Sciatic nerve (tissue), 2 donors: ENCODE results near the gene ZBTB32. TPM values are rescaled to one million over a fixed set of nuclear protein-coding genes. Genes with fewer than 3 reads are reported as not detected.
A peak's percentile ranks its signal among the peaks of the same experiment; 100 is the strongest.
"Not testable (repeated sequence)": the region's sequence is repeated elsewhere in the genome, so short reads cannot be mapped to it uniquely, and the experiment has no call there.

Experiments used
- ATAC-seq: fragments of 200-7000 bp; cut with Tn5 transposase; one replicate; pipeline ENCODE4 v1.9.1; 2020; ENCODE audit warnings: mild to moderate bottlenecking, moderate library complexity
- DNase-seq: peaks from one replicate; pipeline ENCODE4 v3.0.0-alpha.2; 2020; ENCODE audit warnings: low spot score
- intact Hi-C: fragments of 100-400 bp; cut with DNase I; formaldehyde crosslinking; loops from one replicate; pipeline ENCODE4 v1.14.2; 2022
- total RNA-seq: library from RNA; stranded (reverse); fragmentation: NEBNext Ultra II Directional; extraction: Animal tissue kit (Norgen Biotek cat#: 25700); gene quantifications from one replicate; pipeline ENCODE4 v1.2.1, GENCODE V29; 2021
- donor health status: DM: no; HTN: no; CAD: no.
- donor health status: DM: no; HTN: no; CAD: no.

ZBTB32 gene, protein sequence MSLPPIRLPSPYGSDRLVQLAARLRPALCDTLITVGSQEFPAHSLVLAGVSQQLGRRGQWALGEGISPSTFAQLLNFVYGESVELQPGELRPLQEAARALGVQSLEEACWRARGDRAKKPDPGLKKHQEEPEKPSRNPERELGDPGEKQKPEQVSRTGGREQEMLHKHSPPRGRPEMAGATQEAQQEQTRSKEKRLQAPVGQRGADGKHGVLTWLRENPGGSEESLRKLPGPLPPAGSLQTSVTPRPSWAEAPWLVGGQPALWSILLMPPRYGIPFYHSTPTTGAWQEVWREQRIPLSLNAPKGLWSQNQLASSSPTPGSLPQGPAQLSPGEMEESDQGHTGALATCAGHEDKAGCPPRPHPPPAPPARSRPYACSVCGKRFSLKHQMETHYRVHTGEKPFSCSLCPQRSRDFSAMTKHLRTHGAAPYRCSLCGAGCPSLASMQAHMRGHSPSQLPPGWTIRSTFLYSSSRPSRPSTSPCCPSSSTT
- total RNA-seq, result 0.18 TPM

DNA sequence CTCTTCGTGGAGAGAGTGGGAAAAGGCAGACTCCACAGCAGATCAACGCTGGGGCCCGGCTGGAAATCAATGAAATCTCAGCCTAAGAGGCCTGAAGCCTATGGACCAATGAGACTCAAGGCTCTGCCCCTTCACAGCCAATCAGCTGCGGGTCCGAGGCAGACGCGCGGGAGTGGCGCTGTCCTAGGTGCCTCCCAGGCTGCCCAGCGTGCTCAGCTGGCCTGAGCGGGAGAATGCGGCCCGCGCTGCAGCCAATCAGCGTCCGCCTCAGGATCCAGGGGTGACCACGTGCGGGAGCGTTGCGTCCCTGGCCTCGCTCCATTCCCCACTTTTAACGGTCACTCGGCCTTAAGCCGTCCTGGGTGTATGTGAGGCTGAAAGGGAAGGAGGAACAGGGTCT lies at the start of gene ZBTB32:
Gene ZBTB32, plus strand, starts transcription at position 341 of the 400 bp plus-strand sequence. CDS start 10,069 bp downstream, outside the sequence.
- DNase-seq, result no peak
- no peak for ATAC-seq
- intact Hi-C loops, result no loop called here

DNA sequence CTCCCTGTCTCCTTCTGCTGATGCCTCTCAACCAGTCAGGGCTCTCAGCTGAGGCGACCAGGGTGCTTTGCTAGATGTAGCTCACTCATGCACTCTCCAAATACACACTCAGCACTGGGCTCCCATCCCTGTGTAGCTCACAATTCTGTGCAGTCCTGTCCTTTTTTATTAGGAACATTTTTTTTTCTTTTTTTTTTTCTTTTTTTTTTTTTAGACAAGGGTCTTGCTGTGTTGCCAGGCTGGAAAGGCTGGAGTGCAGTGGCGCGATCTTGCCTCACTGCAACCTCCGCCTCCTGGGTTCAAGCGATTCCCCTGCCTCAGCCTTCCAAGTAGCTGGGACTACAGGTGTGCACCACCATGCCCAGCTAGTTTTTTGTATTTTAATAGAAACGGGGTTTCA lies 49.5 kb upstream of the ZBTB32 start:
- DNase-seq, intact Hi-C loops, ATAC-seq: not testable (repeated sequence)

DNA sequence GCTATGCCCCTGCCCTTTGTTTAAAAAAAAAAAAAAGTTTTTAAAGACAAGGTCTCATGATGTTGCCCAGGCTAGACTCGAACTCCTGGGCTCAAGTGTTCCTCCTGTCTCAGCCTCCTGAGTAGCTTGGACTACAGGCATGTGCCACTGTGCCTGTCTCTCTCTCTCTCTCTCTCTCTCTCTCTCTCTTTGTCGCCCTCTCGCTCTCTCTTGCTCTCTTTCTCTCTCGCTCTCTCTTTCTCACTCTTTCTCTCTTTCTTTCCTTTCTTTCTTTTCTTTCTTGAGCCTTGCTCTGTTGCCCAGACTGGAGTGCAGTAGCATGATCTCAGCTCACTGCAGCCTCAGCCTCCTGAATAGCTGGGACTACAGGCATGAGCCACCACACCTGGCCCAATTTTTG lies 48.8 kb upstream of the ZBTB32 start:
- no peak for DNase-seq
- ATAC-seq, result no peak
- intact Hi-C loops, result no loop called here

DNA sequence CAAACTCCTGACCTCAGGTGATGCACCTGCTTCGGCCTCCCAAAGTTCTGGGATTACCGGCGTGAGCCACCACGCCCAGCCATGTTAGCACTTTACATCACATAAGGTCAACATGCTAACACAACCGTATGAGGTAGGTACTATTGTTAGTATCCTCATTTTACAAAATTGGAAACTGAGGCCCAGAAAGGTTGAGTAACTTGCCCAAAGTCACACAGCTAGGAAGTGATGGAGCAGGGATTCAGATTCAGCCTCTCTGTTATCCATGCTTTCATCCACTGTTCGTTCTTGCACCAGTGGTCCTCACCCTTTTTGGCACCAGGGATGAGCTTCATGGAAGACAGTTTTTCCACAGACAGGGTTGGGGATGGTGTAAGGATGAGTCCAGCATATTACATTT lies 47.7 kb upstream of the ZBTB32 start:
- intact Hi-C loops, result no loop called here
- no peak for DNase-seq
- no peak for ATAC-seq

DNA sequence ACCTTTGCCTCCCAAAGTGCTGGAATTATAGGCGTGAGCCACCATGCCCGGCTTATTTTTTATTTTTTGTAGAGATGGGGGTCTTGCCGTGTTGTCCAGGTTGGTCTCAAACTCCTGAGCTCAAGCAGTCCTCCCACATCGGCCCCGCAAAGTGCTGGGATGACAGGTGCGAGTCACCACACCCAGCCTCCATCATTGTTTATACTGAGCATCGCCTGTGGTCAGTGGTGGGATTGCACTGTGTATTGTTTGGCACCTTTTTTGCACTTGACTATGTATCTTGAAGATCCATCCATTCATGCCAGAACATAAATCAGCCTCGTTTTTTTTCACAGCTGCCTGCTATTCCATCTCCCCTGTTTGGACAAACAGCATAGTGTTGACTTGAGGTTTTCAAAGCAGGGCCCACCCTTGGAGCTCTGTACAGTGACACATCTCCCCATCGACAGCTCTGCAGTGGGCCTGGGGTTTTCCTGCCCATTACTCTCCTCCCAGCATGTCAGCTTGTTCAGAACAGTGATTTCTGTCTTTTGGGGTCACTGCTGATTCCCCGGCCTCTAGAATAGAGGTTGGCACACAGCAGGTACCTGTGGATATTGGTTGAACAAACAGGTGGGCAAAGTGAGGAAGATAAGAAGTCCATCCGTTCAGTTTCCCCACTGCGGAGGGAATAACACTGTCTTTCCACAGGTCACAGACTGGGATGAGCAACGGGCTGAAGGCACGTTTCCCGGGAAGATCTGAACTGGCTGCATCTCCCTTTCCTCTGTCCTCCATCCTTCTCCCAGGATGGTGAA lies 46.3 kb upstream of the ZBTB32 start:
- DNase-seq (no peak), ATAC-seq (no peak)
- intact Hi-C loops, result no loop called here

DNA sequence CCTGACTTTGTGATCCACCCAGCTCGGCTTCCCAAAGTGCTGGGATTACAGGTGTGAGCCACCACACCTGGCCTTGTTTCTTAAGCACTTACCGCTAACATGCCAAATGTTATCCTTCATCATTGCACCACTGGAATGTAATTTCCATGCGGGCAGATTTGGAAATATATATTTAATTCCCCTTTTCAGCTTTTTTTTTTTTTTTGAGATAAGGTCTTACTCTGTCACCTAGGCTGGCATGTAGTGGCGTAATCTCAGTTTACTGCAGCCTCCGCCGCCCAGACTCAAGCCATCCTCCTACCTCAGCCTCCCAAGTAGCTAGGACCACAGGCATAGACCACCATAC lies 42.4 kb upstream of the ZBTB32 start:
- intact Hi-C loops, result no loop called here
- ATAC-seq (no peak), DNase-seq (no peak)

DNA sequence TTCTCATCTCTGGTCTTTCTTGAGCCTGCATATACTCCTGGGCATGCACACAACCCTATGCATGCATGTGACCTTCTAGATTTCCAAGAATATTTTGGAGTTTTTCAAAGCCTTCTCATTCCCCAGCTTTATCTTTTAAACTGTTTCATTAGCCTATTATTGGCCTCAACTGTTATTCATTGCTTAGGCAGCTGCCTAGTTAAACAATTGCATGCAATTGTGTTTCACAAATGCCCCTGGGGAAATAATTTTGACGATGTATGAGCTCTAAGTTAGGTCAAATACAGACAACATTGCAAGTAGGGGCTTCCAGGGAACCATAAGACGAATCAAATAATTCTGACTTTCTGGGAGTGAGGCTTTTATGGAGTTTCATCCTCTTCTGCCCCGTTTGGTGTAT lies 40.4 kb upstream of the ZBTB32 start:
- DNase-seq (no peak), ATAC-seq (no peak)
- intact Hi-C loops, result no loop called here

DNA sequence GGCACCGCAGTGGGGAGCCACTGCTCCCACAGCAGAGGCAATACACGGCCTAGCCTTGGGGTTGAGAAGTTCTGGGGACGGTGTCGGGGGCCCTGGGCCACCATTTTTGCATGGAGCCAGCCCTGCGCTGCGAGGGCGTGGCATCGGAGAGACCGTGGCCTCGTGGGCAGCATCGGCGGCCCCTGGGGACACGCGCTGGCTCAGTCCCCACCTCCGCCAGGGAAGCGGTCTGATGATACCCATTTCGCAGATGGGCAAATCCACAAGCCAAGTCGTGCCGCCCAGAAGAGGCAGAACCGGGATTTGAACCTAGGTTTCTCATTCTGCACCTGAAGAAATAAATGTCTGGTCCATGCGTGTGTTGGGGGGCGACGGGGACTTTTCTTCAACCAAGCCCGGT lies 39.2 kb upstream of the ZBTB32 start:
- intact Hi-C loops, result no loop called here
- DNase-seq (no peak), ATAC-seq (no peak)

DNA sequence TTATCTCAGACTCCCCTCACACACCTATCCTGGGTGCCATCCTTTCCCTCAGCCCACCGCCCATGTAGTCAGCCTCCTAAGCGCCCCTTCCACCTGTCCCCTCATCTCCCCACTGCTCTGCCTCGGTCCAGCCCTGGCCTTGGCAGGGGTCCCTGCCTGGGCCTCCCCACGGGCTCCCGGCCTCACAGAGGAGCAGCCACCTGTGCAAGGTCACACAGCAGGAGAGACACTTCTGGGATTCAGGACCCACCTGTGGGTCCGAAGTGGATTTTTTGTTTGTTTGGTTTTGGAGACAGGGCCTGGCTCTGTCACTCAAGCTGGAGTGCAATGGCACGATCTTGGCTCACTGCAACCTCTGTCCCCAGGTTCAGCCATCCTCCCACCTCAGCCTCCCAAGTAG lies 38.8 kb upstream of the ZBTB32 start:
- ATAC-seq (no peak), DNase-seq (no peak)
- intact Hi-C loops, result no loop called here

DNA sequence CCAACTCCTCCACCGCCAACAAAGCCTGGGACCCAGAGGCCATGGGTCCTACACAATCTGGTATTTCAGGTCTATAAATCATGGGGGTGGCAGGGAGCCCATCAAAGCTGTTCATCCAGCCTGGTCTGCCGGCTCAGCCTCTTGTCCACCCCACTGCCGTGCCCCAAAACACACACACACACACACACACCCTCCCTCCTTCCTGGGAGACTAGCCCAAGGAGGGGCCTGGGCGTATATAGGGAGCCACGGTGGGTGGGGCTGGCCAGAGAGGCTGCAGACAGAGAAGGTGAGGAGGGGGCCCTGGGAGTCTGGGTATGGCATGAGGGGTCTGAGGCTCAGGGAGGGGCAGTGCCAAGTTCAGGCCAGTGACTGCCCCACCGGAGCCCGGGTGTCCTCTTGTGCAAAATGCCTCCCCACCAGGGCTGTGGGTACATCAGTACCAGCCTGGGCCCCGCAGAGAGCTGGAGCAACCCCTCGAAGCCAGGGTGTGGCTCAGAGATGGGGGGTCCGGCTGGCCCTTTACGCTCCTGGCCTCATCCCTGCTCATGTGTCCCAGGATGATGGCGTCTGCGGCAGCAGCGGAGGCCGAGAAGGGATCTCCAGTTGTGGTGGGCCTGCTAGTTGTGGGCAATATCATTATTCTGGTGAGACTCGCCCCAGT lies 38.0 kb upstream of the ZBTB32 start, which contains the start of gene UPK1A:
Gene UPK1A, plus strand, starts transcription at position 267 of the 663 bp plus-strand sequence. Its CDS starts 296 bp downstream, at position 563.
- no peak for ATAC-seq
- intact Hi-C loops, result no loop called here

DNA sequence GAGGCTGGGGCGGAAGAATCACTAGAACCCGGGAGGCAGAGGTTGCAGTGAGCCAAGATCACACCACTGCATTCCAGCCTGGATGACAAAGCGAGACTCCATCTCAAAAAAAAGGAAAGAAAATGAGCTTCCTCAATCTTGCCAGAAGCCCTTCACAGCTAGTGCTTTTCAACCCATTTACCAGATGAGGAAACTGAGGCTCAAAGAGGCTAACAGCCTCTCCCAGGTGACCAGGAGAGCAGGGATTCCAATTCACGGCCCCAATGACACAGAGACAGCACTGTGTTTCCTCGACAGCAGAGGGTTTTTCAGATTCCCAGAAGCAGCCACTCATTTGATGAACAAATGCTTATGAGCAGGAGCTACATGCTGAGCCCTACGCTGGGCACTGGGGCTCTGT lies 34.8 kb upstream of the ZBTB32 start:
- intact Hi-C loops, result no loop called here
- DNase-seq, result no peak
- no peak for ATAC-seq

More for the DNA sequence above, 38.0 kb upstream of the ZBTB32 start, which contains the start of gene UPK1A:
- DNase-seq, result no peak

DNA sequence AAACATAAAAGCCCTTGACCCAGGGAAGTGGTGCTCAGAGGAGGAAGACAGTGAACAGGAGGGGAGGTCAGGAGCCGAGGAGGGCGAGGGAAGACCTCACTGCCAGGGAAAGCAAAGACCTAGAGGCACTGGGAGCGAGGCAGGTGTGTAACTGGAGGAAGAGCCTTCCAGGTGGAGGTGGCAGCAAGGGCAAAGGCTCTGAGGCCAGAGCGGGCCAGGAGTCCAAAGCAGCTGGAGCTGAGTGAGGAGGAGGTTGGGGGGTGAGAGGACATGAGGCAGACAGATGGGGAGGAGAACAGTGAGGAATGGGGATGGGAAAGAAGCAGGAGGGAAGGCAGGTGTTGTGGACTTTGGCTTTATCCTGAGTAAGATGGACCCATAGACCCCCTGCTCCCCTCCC lies 34.4 kb upstream of the ZBTB32 start:
- DNase-seq (no peak), ATAC-seq (no peak)
- intact Hi-C loops, result no loop called here

DNA sequence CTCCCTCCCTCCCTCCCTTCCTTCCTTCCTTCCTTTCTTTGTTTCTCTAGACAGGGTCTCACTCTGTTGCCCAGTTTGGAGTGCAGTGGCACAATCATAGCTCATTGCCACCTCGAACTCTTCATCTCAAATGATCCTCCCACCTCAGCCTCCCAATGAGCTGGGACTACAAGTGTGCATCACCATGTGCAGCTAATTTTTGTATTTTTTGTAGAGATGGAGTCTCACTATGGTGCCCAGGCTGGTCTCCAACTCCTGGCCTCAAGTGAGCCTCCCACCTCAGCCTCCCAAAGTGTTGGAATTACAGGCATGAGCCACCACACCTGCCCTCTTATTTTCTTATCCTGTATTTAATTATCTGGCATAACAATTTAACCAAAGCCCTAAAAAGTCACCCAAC lies 33.7 kb upstream of the ZBTB32 start:
- ATAC-seq, result no peak
- intact Hi-C loops, result no loop called here
- DNase-seq, result no peak

DNA sequence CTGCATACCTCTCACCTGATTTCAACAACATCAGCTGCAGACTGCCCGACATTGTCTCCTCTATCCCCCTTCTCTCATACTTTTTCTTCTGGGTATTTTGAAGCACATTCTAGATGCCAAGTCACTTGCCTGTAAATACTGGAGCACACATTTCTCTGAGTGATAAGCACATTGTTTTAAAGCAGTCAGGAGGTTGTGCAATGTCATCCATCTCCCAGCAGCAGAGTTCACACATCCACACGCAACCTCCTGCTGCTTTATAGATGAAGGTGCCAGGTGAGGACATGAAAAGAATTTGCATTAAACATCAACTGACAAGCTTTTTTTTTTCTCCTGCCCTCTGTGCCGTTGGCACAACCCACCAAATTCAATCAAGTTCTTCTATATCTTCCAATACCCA lies 32.5 kb upstream of the ZBTB32 start:
- no peak for DNase-seq
- intact Hi-C loops, result no loop called here
- ATAC-seq, result no peak

DNA sequence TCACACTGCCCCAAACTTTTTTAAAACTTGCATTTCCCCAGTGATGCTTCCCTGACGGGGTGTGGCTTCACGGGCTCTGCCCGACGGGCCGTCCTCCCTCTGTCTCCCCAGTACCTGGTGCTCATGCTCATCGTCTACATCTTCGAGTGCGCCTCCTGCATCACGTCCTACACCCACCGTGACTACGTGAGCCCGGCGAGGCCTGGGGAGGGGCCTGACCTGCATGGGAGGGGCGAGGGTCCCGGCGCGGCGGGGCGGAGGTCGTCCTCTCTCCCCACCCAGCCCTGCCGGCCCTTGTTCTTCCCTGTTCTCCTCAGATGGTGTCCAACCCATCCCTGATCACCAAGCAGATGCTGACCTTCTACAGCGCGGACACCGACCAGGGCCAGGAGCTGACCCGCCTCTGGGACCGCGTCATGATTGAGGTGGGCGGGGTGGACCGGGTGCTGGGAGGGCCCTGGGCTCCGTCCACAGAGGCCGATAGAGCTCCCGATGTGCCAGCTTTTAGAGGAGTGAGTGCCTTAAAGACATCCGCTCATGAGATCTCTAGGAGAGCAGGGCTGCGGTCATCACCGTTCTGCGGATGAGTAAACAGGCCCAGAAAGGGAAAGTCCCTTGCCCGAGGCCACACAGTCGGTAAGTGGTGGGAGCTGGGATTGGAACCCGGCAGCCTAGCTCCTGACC lies 31.1 kb upstream of the ZBTB32 start:
- DNase-seq, result no peak

DNA sequence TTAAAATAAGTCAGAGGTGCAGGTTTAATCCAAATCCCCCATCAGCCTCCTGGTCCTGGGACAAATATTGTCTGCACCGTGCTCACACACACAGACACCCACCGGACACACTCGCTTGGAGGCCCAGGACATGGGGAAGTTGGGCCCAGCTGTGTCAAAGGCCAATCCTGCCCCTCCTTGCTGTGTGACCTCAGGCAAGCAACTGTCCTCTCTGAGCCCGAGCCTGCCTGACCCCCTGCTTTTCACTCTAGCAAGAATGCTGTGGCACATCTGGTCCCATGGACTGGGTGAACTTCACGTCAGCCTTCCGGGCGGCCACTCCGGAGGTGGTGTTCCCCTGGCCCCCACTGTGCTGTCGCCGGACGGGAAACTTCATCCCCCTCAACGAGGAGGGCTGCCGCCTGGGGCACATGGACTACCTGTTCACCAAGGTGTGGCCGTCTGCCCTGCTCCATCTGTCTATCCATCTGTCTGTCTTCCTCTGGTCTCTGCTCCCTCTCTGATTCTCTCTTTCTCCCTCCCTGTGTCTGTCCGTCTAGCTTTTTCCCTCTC lies 28.7 kb upstream of the ZBTB32 start:
- DNase-seq (no peak), ATAC-seq (no peak)
- intact Hi-C loops, result no loop called here

More for the DNA sequence above, 31.1 kb upstream of the ZBTB32 start:
- peak; percentile 41 for ATAC-seq
- intact Hi-C loops, result no loop called here

DNA sequence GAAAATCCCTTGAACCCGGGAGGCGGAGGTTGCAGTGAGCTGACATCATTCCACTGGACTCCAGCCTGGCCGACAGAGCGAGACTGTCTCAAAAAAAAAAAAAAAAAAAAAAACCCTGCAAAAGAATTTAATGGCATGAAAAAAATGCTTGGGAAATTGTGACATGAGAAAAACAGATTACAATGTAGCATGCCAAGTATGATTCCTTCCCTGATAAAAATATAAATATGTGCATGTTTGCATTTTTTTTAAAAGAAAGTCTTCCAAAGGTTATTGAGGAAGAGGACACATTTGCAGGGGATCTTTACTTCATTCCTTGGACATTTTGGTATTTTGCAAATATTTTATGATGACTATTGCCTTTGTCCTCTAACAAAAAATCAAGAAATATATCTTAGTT lies 14.5 kb upstream of the ZBTB32 start:
- no peak for ATAC-seq
- intact Hi-C loops, result no loop called here
- no peak for DNase-seq

DNA sequence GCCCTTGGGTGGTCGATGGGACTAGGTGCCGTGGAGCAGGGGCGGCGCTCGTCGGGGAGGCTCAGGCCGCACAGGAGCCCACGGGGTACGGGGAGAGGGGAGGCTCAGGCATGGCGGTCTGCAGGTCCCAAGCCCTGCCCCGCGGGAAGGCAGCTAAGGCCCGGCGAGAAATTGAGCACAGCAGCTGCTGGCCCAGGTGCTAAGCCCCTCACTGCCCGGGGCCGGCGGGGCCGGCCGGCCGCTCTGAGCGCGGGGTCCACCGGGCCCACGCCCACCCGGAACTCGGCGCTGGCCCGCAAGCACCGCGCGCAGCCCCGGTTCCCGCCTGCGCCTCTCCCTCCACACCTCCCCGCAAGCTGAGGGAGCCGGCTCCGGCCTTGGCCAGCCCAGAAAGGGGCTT lies 13.3 kb upstream of the ZBTB32 start:
- intact Hi-C loops, ATAC-seq, DNase-seq: not testable (repeated sequence)

DNA sequence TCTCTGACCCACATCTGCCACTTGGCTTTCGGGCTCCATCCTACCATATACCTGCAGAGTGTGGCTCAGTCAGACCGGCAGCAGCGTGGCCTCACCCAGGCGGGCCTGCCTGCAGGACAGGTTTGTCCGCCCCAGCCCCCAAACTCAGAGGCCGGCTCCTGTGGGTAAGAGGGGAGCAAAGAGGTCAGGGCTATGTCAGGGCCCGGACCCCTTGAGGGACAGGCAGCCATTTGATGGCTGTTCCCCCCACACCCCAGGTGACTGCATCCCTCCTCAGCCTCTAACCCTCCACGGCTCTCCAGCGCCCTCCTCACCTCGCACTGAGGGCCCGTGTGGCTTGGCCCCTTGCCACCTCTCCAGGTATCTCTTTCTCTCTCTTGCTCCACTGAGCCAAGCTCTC lies 12.3 kb upstream of the ZBTB32 start:
- no peak for ATAC-seq
- DNase-seq, result no peak
- intact Hi-C loops, result no loop called here
